Measurements from ENCODE around the gene CSH2. TPM values are rescaled to one million over a fixed set of nuclear protein-coding genes. Genes with fewer than 3 reads are reported as not detected.

Gene CSH2
- total RNA-seq, 1 donor from 2014 or later, result not detected

DNA sequence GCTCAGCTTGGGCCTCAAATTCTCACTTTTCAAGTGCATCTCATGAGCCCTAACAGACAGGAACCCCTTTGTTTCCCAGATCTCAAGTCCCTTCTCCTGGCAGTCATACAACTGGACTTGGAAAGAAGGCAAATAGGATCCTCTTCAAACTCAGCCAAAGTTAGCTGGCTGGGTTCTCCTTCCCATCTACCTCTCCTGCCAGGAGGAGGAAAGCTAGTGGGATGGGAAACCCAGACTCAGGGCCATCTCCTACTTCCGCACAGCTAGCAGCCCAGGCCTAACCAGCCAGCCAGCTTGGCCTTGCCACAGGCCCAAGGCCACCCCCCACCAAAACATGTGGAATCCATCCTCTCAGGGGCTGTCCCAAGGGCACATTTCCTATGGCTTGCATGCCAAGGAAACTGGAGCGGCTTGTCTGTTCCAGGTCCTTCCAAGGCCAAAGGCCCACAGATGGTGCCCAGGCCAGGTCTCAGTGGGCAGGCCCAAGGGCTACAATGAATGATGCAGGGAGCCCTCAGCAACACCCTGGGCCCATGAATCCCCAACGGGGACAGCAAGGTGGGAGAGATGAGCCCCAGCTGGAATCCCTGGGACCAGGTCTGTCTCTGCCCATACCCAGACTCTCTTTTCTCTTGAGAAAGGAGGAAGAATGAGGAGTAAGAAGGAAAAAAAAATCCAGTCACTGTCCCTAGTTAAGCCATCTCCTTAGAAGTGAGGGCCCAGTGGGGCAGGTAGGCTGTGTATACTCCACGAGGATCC is 32.7 kb downstream of the CSH2 start:
- Histone ChIP-seq H3K27me3 (ENCODE audit: control insufficient read depth, insufficient read depth, low read length) (no peaks in the 10 kb centered on the region), H3K4me3 (ENCODE audit: low read depth, low read length) (peak overlapping the region; percentile 76), H3K36me3 (ENCODE audit: control insufficient read depth, insufficient read depth, low read length) (no peaks in the 10 kb centered on the region)
- no peak for DNase-seq (ENCODE audit: low read depth)
- TF ChIP-seq, protein P1, sequence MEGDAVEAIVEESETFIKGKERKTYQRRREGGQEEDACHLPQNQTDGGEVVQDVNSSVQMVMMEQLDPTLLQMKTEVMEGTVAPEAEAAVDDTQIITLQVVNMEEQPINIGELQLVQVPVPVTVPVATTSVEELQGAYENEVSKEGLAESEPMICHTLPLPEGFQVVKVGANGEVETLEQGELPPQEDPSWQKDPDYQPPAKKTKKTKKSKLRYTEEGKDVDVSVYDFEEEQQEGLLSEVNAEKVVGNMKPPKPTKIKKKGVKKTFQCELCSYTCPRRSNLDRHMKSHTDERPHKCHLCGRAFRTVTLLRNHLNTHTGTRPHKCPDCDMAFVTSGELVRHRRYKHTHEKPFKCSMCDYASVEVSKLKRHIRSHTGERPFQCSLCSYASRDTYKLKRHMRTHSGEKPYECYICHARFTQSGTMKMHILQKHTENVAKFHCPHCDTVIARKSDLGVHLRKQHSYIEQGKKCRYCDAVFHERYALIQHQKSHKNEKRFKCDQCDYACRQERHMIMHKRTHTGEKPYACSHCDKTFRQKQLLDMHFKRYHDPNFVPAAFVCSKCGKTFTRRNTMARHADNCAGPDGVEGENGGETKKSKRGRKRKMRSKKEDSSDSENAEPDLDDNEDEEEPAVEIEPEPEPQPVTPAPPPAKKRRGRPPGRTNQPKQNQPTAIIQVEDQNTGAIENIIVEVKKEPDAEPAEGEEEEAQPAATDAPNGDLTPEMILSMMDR (IDR thresholded peaks at IDR 0.05; ENCODE audit: insufficient read depth, low read length, poor library complexity, severe bottlenecking), result no peak

GRCh38 chr17:63838631-63839171 is 34.8 kb downstream of the CSH2 start:
- Histone ChIP-seq H3K4me3 (ENCODE audit: low read depth, low read length) (no peak overlapping the region), H3K27me3 (ENCODE audit: control insufficient read depth, insufficient read depth, low read length) (no peaks in the 10 kb centered on the region), H3K36me3 (ENCODE audit: control insufficient read depth, insufficient read depth, low read length) (peaks cover 2% of the 10 kb centered on the region)
- DNase-seq (ENCODE audit: low read depth), result no peak
- TF ChIP-seq, protein P1 (IDR thresholded peaks at IDR 0.05; ENCODE audit: insufficient read depth, low read length, poor library complexity, severe bottlenecking), result no peak

DNA sequence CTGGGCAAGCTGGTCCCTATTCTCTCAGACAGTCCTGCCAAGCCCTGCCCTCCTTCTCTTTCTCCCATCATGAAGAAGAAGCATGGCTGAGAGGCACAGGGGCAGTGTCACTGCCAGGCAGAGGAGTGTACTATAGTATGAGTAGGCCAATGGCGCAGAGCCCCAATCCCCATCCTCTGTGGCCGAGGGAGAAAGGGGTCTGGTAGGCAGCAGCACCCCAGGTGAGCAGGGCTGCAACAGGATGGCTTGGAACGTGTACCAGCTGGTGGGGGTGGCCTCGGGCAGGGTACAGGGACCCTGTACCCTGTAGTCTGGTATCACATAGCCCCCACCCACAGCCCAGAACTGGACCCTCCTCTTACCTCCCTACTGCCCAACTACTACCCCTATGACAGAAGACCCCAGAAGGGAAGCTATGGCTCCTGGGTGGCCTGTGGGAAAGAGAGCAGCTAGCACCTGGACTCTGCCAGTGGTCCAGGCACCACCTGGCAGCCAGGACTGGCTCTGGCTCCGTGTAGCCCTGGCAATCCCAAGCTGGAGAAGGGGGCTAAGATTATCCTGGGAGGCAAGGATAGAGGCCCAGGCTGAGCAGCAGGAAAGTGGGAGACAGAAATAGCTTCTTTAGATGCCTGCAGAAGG is 35.4 kb downstream of the CSH2 start:
- no peaks in the 10 kb centered on the region for H3K27me3 ChIP-seq (ENCODE audit: control insufficient read depth, insufficient read depth, low read length)
- DNase-seq (ENCODE audit: low read depth), result no peak

GRCh38 chr17:63837480-63837879 is 36.0 kb downstream of the CSH2 start:
- Histone ChIP-seq H3K36me3 (ENCODE audit: control insufficient read depth, insufficient read depth, low read length) (peaks cover 3% of the 10 kb centered on the region), H3K27me3 (ENCODE audit: control insufficient read depth, insufficient read depth, low read length) (no peaks in the 10 kb centered on the region), H3K4me3 (ENCODE audit: low read depth, low read length) (no peak overlapping the region)
- TF ChIP-seq, protein P1 (IDR thresholded peaks at IDR 0.05; ENCODE audit: insufficient read depth, low read length, poor library complexity, severe bottlenecking), result no peak
- DNase-seq (ENCODE audit: low read depth), result no peak

More for the DNA sequence above, 35.4 kb downstream of the CSH2 start:
- TF ChIP-seq, protein P1 (IDR thresholded peaks at IDR 0.05; ENCODE audit: insufficient read depth, low read length, poor library complexity, severe bottlenecking), result no peak
- H3K36me3 ChIP-seq (ENCODE audit: control insufficient read depth, insufficient read depth, low read length), result peaks cover 2% of the 10 kb centered on the region
- no peak overlapping the region for H3K4me3 ChIP-seq (ENCODE audit: low read depth, low read length)

DNA sequence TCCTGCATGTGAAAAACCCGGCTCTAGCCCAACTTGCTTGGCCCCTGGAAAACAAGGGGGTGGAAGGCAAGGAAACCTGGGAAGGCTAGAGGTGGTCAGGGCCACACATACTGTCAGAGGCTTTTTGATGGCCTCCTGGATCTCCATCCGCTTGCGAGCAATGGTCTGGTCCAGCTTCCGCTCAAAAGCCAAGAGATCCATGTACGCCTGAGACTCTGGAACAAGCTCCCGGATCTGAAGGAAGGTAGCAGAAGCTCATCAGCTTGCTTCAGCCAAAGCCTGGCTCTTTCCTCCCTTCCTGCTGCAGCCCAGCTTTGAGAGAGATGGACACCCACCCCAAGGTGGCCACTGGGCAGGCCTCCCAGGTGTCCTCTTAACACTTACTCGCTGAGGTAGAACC is 36.7 kb downstream of the CSH2 start:
- H3K4me3 ChIP-seq (ENCODE audit: low read depth, low read length), result no peak overlapping the region
- TF ChIP-seq, protein P1 (IDR thresholded peaks at IDR 0.05; ENCODE audit: insufficient read depth, low read length, poor library complexity, severe bottlenecking), result no peak
- H3K27me3 ChIP-seq (ENCODE audit: control insufficient read depth, insufficient read depth, low read length), result no peaks in the 10 kb centered on the region
- H3K36me3 ChIP-seq (ENCODE audit: control insufficient read depth, insufficient read depth, low read length), result peaks cover 3% of the 10 kb centered on the region
- no peak for DNase-seq (ENCODE audit: low read depth)

Data from kidney epithelial cell (primary cell).